ENCODE data around the gene ZSCAN10. TPM values are rescaled to one million over a fixed set of nuclear protein-coding genes. Genes with fewer than 3 reads are reported as not detected.
"Not testable (repeated sequence)": the region's sequence is repeated elsewhere in the genome, so short reads cannot be mapped to it uniquely, and the experiment has no call there.

ZSCAN10 gene
- total and polyA plus RNA-seq, 2 donors = not detected

DNA sequence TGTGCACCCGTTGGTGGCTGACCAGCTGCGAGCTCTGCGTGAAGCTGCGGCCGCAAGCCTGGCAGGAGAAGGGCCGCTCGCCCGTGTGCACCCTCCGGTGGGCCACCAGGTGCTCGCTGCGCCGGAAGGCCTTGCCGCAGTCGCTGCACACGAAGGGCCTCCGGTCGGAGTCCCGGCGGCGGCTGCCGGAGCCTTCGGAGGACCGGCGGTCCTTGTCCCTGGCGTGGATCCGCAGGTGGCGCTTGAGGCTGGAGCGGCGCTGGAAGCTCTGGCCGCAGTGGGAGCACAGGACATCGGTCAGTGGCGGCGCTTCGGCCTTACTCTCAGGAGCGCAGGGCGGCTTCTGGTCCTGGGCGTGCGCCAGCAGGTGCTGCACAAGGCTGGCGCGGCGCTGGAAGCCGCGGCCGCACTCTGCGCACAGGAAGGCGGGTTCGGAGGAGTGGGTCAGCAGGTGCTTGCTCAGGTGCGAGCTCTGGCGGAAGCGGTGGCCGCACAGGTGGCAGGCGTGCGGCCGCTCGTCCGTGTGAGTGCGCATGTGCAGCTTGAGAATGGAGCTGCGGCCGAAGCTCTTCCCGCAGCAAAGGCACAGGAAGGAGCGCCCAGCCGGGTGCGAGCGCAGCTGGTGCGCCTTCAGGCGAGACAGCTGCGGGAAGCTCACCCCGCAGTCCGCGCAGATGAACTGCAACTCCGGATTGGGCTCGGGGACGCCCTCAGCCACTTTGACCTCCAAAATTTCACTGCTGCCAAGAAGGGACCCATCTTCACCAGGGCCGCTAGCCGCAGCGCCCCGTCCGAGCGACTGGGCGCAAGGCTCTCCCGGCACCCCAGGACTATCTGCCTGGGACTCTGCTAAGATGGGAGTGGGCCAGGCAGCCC lies 9.1 kb downstream of the ZSCAN10 start:
- Histone ChIP-seq H3K27ac (ENCODE audit: low read depth) (no peak overlapping the region), H3K36me3 (ENCODE audit: insufficient read depth) (no peaks in the 10 kb centered on the region), H3K4me3 (ENCODE audit: low read depth, low read length) (no peak overlapping the region), H3K4me1 (ENCODE audit: insufficient read depth) (no peaks in the 10 kb centered on the region)
- DNase-seq (ENCODE audit: extremely low spot score) = no peak
- WGBS = 96% methylated on average over 81 of the region's 81 CpGs

DNA sequence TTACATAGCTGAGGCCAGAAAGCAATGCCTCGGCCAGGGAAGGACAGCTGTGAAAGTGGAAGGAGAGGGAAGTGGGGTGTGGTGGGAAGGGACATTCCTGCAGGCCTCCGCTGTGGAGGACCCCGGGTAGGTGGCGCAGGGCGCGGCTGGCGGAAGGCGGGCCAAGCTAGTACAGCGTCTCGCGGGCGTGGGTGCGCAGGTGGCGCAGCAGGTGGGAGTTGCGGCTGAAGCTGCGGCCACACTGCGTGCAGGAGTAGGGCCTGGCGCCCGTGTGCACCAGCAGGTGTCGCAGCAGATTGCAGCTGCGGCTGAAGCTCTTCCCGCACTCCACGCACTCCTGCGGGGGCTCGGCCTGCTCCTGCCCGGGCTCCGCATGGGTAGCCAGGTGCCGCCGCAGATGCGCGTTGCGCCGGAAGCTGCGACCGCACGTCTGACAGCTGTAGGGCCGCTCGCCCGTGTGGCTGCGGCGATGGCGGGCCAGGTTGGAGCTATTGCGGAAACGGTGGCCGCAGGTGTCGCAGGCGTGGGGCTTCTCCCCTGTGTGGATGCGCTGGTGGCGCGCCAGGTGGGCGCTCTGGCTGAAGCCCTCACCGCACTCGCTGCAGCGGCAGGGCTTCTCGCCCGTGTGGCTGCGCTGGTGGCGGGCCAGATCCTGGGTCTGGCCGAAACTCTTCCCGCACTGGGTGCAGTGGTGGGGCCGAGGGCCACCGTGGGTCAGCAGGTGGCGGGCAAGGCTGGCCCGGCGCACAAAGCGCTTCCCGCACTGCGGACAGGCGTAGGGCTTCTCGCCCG lies 10.0 kb downstream of the ZSCAN10 start:
- DNase-seq (ENCODE audit: extremely low spot score) = no peak
- 95% methylated on average over 71 of the region's 71 CpGs for WGBS
- no peaks in the 10 kb centered on the region for H3K4me1 ChIP-seq (ENCODE audit: insufficient read depth)
- no peak overlapping the region for H3K27ac ChIP-seq (ENCODE audit: low read depth)
- no peaks in the 10 kb centered on the region for H3K36me3 ChIP-seq (ENCODE audit: insufficient read depth)
- no peak overlapping the region for H3K4me3 ChIP-seq (ENCODE audit: low read depth, low read length)

DNA sequence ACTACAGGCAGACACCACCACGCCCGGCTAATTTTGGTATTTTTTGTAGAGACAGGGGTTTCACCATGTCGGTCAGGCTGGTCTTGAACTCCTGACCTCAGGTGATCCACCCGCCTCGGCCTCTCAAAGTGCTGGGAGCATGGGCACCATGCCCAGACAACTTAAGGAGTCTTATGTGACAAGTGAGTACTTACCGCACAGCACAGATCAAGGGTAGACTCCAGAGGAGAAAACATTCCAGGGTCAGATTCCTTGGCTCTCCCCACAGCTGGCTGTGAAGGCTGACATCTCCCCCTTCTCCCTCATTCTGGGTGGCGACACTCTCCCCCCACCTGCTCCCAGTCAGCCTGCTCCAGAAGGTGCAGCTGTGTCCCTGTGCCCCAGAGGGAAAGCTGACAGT lies 10.6 kb downstream of the ZSCAN10 start:
- no peaks in the 10 kb centered on the region for H3K4me1 ChIP-seq (ENCODE audit: insufficient read depth)
- H3K4me3 ChIP-seq (ENCODE audit: low read depth, low read length) = no peak overlapping the region
- no peak for DNase-seq (ENCODE audit: extremely low spot score)
- no peak overlapping the region for H3K27ac ChIP-seq (ENCODE audit: low read depth)
- H3K36me3 ChIP-seq (ENCODE audit: insufficient read depth) = no peaks in the 10 kb centered on the region
- 57% methylated on average over 7 of the region's 7 CpGs for WGBS

DNA sequence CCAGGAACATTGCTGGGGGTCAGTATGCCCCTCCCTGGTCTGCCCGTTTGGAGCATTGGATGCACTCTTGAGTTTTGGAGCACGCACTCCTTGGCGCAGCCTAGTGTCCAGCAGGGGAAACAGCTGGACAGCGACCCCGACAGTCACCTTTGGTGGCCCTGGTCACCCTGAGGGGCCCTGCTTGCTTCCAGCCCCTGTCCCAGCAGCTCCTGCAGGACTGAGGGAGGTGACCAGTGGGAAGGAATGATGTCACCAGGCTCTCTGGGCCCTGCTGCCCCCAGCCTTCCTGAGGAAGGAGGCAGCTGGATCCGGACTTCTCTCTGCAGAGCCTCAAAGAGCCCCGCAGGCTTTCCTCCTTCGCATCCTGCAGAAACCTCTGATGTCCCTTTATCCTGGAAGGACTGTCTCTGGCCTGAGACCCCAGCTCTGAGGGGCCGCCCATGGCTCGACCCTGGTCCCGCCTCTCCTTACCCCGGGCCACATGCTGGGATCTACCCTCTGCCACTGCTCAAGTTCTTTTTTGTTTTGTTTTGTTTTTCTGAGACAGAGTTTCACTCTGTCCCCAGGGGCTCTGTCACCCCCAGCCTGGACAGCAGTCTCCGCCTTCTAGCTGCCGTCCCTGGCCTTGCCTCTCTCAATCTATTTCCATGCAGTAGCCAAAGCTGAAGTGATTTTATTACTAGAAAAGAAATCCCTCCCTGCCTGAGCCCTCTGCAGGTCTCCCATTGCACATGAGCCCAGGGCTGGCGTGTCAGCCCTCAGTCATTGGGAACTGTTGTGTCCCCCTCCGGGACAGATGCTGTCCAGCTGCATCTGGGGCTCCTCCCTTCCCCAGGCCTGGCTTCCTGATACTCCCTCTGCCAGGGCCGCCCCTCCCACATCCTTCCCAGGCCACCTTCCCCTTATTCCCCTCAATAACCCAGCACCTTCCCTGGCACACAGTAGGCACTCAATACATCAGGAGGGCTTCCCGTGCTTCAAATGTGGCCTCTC lies 11.6 kb downstream of the ZSCAN10 start:
- Histone ChIP-seq H3K4me3 (ENCODE audit: low read depth, low read length) (no peak overlapping the region), H3K4me1 (ENCODE audit: insufficient read depth) (no peaks in the 10 kb centered on the region), H3K27ac (ENCODE audit: low read depth) (no peak overlapping the region), H3K36me3 (ENCODE audit: insufficient read depth) (no peaks in the 10 kb centered on the region)
- 61% methylated on average over 18 of the region's 18 CpGs for WGBS
- DNase-seq (ENCODE audit: extremely low spot score) = no peak

DNA sequence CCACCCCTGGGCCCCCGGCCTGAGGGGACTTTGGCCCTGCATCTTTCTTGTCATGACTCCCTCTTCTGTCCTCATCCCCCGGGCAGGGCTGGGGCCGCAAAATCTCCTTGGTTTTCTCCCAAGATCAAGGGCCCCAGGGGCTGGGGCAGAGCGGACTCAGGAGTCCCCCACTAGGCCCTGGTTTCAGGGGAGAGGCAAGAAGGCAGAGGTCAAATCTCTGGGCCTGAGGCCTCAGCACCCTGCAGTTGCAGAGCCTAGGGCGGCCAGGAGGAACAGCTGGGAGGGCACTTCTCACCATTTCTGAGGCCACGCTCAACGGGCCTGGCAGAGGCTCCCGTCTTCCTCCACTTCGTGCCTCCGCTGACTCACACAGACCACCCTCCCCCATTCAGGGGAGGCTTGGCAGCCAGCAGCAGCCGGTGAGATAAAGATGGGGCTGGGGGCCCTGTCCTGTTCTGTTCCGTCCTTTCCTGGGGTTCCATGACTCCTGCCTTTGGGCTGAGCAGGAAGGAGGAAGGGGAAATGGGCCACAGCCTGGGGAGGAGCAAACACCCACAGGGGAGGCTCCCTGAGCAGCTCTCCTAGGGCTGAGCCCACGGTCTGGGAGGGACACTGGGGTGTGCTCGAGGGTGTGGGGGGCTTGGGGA lies 12.4 kb downstream of the ZSCAN10 start:
- 65% methylated on average over 14 of the region's 14 CpGs for WGBS
- Histone ChIP-seq H3K27ac (ENCODE audit: low read depth) (no peak overlapping the region), H3K4me3 (ENCODE audit: low read depth, low read length) (no peak overlapping the region), H3K36me3 (ENCODE audit: insufficient read depth) (no peaks in the 10 kb centered on the region), H3K4me1 (ENCODE audit: insufficient read depth) (no peaks in the 10 kb centered on the region)
- no peak for DNase-seq (ENCODE audit: extremely low spot score)

DNA sequence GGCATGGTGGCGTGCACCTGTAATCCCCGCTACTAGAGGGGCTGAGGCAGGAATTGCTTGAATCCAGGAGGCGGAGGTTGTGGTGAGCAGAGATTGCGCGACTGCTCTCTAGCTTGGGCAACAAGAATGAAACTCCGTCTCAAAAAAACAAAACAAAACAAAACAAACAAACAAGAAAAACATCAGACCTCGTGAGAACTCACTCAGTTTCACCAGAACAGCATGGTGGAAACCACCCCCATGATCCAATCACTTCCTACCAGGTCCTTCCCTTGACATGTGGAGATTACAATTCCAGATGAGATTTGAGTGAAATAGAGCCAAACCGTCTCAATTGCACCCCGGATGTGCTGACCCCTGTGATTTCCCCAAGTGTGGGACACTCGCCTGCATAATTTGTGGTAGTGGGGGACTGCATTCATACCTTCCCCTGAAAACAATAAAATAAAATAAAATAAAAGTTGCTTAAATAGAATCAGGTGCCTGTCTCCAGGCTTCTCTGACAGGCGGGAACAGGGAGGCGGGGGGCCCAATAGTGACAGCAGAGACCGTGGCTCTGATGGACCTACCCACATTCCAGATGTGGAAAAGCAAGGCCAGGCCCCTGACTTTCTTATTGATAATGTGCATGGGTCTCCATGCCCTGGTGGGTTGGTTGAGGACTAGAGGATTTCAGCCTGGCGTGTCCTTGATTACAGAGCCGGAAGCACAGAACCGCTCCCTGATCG lies 13.1 kb downstream of the ZSCAN10 start:
- Histone ChIP-seq H3K4me3 (ENCODE audit: low read depth, low read length) (no peak overlapping the region), H3K4me1 (ENCODE audit: insufficient read depth) (no peaks in the 10 kb centered on the region), H3K36me3 (ENCODE audit: insufficient read depth) (no peaks in the 10 kb centered on the region), H3K27ac (ENCODE audit: low read depth) (no peak overlapping the region)
- DNase-seq (ENCODE audit: extremely low spot score) = no peak
- WGBS = 87% methylated on average over 17 of the region's 17 CpGs

DNA sequence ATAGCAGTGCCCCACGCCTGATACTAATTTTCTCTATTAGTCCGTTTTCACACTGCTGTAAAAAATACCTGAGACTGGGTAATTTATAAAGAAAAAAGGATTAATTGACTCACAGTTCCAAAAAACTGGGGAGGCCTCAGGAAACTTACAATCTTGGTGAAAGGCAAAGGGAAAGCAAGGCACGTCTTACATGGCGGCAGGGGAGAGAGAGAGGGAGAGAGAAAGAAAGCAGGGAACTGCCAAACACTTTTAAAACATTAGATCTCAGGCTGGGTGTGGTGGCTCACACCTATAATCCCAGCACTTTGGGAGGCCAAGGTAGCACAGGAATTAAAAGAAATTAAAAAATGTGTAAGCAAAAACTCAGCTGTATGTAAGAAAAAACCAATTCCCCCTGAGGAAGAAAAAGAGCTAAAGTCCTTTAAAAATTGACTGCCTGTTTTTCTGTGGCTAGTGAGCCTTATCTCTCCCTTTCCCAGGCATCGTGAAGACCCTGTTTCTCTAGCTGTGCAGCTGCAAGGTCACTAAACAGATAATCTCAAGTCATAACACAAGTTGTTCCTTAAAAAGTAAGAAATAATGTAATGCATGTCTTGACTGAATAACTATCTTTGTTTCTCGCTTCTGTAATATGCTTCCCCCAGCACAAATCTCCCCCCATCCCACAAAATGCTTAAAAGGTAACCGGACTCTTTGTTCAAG lies 14.0 kb downstream of the ZSCAN10 start:
- no peak overlapping the region for H3K27ac ChIP-seq (ENCODE audit: low read depth)
- WGBS = 69% methylated on average over 7 of the region's 7 CpGs
- no peaks in the 10 kb centered on the region for H3K4me1 ChIP-seq (ENCODE audit: insufficient read depth)
- DNase-seq (ENCODE audit: extremely low spot score) = no peak
- no peaks in the 10 kb centered on the region for H3K36me3 ChIP-seq (ENCODE audit: insufficient read depth)
- no peak overlapping the region for H3K4me3 ChIP-seq (ENCODE audit: low read depth, low read length)

DNA sequence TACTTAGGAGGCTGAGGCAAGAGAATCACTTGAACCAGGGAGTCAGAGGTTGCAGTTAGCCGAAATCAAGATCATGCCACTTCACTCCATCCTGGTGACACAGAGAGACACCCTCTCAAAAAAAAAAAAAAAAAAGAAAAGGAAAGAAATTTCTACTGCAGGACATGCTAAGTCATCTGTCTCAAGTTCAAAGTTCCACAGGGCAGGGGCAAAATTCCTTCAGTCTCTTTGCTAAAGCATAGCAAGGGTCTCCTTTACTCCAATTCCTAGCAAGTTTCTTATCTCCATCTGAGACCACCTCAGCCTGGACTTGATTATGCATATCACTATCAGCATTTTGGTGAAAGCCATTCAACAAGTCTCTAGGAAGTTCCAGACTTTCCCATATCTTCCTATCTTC lies 14.6 kb downstream of the ZSCAN10 start:
- WGBS = 94% methylated on average over 1 of the region's 1 CpG
- H3K27ac ChIP-seq (ENCODE audit: low read depth) = no peak overlapping the region
- no peak overlapping the region for H3K4me3 ChIP-seq (ENCODE audit: low read depth, low read length)

DNA sequence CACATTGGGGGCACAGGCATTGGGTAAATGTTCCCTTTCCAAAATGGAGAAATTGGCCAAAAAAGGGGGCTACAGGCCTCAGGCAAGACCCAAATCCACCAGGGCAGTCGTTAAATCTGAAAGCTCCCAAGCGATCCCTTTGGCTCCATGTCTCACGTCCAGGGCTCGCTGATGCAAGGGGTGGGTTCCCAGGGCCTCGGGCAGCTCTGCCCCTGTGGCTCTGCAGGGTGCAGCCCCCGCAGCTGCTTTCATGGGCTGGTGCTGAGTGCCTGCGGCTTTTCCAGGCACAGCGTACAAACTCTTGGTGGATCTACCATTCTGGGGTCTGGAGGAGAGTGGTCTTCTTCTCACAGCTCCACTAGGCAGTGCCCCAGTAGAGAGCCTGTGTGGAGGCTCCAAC lies 15.7 kb downstream of the ZSCAN10 start:
- H3K36me3 ChIP-seq (ENCODE audit: insufficient read depth); H3K4me1 ChIP-seq (ENCODE audit: insufficient read depth); DNase-seq (ENCODE audit: extremely low spot score); H3K4me3 ChIP-seq (ENCODE audit: low read depth, low read length); H3K27ac ChIP-seq (ENCODE audit: low read depth): not testable (repeated sequence)
- 89% methylated on average over 8 of the region's 8 CpGs for WGBS

More for the DNA sequence above, 14.6 kb downstream of the ZSCAN10 start:
- Histone ChIP-seq H3K4me1 (ENCODE audit: insufficient read depth) (no peaks in the 10 kb centered on the region), H3K36me3 (ENCODE audit: insufficient read depth) (no peaks in the 10 kb centered on the region)
- DNase-seq (ENCODE audit: extremely low spot score) = no peak

DNA sequence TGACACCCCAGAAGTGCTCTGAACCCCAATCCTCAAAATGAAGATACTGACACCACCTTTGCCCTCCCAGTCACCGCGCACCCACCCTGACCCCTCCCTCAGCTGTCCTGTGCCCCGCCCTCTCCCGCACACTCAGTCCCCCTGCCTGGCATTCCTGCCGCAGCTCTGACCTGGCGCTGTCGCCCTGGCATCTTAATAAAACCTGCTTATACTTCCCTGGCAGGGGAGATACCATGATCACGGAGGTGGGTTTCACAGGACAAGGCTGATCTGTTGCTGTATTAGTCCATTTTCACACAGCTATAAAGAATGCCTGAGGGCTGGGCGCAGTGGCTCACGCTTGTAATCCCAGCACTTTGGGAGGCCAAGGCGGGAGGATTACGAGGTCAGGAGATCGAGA lies 17.1 kb downstream of the ZSCAN10 start:
- H3K4me1 ChIP-seq (ENCODE audit: insufficient read depth); H3K27ac ChIP-seq (ENCODE audit: low read depth); DNase-seq (ENCODE audit: extremely low spot score); H3K4me3 ChIP-seq (ENCODE audit: low read depth, low read length); H3K36me3 ChIP-seq (ENCODE audit: insufficient read depth): not testable (repeated sequence)
- 90% methylated on average over 13 of the region's 13 CpGs for WGBS

DNA sequence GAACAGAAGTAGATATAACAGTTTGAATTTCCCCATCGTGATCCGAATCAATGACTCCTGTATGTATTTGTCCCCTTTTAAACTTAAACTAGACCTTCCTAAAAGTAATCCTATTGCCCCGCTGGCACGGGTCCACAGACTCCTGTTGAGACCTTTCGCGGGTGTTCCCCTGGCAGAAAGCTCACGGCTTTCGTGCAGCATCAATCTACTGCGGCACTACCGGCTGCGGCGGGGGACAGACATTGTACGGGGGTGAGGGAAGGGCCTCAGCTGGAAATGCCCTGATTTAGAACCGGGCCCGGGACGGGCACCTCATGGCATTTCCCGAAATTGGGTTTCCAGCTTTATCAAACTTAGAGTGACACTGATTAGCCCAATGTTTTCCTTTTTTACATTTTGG lies 19.1 kb downstream of the ZSCAN10 start:
- WGBS = 84% methylated on average over 17 of the region's 17 CpGs
- DNase-seq (ENCODE audit: extremely low spot score) = no peak
- no peak overlapping the region for H3K27ac ChIP-seq (ENCODE audit: low read depth)

DNA sequence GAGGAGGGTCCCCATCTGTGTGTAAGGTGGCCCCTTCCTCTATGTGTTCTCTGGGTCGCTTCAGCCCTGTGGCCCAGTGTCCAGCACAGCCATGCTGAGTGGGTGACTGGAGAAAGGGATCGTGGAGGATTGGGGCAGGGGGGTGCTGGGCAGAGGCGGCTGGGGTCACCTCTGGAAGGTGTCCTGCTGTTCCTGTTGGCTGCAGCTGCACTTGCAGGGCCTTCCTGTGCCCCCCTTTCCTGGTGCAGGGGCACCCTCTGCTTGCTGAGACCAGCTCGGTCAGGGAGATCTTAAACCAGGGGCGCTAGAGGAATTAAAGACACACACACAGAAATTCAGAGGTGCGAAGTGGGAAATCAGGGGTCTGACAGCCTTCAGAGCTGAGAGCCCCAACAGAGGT lies 22.5 kb downstream of the ZSCAN10 start:
- Histone ChIP-seq H3K4me1 (ENCODE audit: insufficient read depth) (no peaks in the 10 kb centered on the region), H3K4me3 (ENCODE audit: low read depth, low read length) (no peak overlapping the region), H3K27ac (ENCODE audit: low read depth) (no peak overlapping the region), H3K36me3 (ENCODE audit: insufficient read depth) (no peaks in the 10 kb centered on the region)
- DNase-seq (ENCODE audit: extremely low spot score) = no peak
- WGBS = 75% methylated on average over 6 of the region's 6 CpGs

More for the DNA sequence above, 19.1 kb downstream of the ZSCAN10 start:
- H3K4me3 ChIP-seq (ENCODE audit: low read depth, low read length) = no peak overlapping the region
- no peaks in the 10 kb centered on the region for H3K4me1 ChIP-seq (ENCODE audit: insufficient read depth)
- no peaks in the 10 kb centered on the region for H3K36me3 ChIP-seq (ENCODE audit: insufficient read depth)
